Thoracic aorta (tissue), 2 donors: ENCODE data around the gene SNX33. TPM values are rescaled to one million over a fixed set of nuclear protein-coding genes. Genes with fewer than 3 reads are reported as not detected.
A peak's percentile ranks its signal among the peaks of the same experiment; 100 is the strongest.

ENCODE experiments used
- ATAC-seq: fragments of 150-250 bp; one replicate; pipeline ENCODE4 v1.8.0; 2017; ENCODE audit warnings: low read depth; ENCODE audit not compliant: insufficient number of reproducible peaks, low FRiP score
- DNase-seq: peaks from one replicate; pipeline ENCODE4 v3.0.0-alpha.2; 2020; ENCODE audit warnings: low spot score
- H3K27ac ChIP-seq, 2 donors: fragments of 200-600 bp; sonication (generic); 1 replicate in 1 of 2; 2 replicates in 1 of 2; pipeline ENCODE4 v1.5.1; 2016; ENCODE audit warnings: mild to moderate bottlenecking in 2 of 2, moderate library complexity in 2 of 2
- H3K27me3 ChIP-seq: fragments of 200-600 bp; sonication (generic); replicated peaks from 2 replicates; pipeline ENCODE4 v1.6.0; 2016; ENCODE audit warnings: mild to moderate bottlenecking; ENCODE audit not compliant: insufficient read depth
- H3K36me3 ChIP-seq: fragments of 200-600 bp; sonication (generic); one replicate; pipeline ENCODE4 v1.5.1; 2016
- H3K4me1 ChIP-seq, 2 donors: fragments of 200-600 bp; sonication (generic); 1 replicate in 1 of 2; 2 replicates in 1 of 2; pipeline versions ENCODE4 v1.5.1 to v1.6.0; 2016; ENCODE audit warnings: low read depth in 2 of 2, mild to moderate bottlenecking in 1 of 2; ENCODE audit not compliant: control insufficient read depth in 1 of 2
- H3K4me3 ChIP-seq: fragments of 200-600 bp; sonication (generic); 2 replicates; pipeline ENCODE4 v1.5.1; 2016; ENCODE audit warnings: mild to moderate bottlenecking
- H3K9me3 ChIP-seq: fragments of 200-600 bp; sonication (generic); 2 replicates; pipeline ENCODE4 v1.5.1; 2016
- total RNA-seq, 2 donors: library from RNA; depleted of rRNA; stranded (reverse); fragments of >200 nt; gene quantifications; one replicate each; pipeline versions ENCODE4 v1.1.0 to v1.2.3, GENCODE V29; 2016
- TF ChIP-seq, protein P1 (sequence below): fragments of 200-600 bp; sonication (generic); IDR thresholded peaks from one replicate; pipeline ENCODE4 v1.5.1; 2019; ENCODE audit warnings: antibody characterized with exemption

SNX33 gene, protein sequence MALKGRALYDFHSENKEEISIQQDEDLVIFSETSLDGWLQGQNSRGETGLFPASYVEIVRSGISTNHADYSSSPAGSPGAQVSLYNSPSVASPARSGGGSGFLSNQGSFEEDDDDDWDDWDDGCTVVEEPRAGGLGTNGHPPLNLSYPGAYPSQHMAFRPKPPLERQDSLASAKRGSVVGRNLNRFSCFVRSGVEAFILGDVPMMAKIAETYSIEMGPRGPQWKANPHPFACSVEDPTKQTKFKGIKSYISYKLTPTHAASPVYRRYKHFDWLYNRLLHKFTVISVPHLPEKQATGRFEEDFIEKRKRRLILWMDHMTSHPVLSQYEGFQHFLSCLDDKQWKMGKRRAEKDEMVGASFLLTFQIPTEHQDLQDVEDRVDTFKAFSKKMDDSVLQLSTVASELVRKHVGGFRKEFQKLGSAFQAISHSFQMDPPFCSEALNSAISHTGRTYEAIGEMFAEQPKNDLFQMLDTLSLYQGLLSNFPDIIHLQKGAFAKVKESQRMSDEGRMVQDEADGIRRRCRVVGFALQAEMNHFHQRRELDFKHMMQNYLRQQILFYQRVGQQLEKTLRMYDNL
- total RNA-seq: 10 to 100 TPM; 45.1 to 57.3 TPM

GRCh38 chr15:75647370-75648155 is at the start of gene SNX33:
Gene SNX33 (plus strand): TSS chr15:75647912. CDS start chr15:75649103, 1,191 bp downstream.
- Histone ChIP-seq H3K9me3 (no peaks in the 10 kb centered on the region), H3K4me1 (peaks cover 17 to 53% of the 10 kb centered on the region in 2 donors), H3K27ac (peak within 1 kb of the TSS; percentile 92 to 98), H3K27me3 (no peaks in the 10 kb centered on the region), H3K4me3 (peak within 1 kb of the TSS; percentile 79), H3K36me3 (no peaks in the 10 kb centered on the region)
- DNase-seq: no peak
- TF ChIP-seq, protein P1, sequence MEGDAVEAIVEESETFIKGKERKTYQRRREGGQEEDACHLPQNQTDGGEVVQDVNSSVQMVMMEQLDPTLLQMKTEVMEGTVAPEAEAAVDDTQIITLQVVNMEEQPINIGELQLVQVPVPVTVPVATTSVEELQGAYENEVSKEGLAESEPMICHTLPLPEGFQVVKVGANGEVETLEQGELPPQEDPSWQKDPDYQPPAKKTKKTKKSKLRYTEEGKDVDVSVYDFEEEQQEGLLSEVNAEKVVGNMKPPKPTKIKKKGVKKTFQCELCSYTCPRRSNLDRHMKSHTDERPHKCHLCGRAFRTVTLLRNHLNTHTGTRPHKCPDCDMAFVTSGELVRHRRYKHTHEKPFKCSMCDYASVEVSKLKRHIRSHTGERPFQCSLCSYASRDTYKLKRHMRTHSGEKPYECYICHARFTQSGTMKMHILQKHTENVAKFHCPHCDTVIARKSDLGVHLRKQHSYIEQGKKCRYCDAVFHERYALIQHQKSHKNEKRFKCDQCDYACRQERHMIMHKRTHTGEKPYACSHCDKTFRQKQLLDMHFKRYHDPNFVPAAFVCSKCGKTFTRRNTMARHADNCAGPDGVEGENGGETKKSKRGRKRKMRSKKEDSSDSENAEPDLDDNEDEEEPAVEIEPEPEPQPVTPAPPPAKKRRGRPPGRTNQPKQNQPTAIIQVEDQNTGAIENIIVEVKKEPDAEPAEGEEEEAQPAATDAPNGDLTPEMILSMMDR: peak; percentile 46
- ATAC-seq: peak; percentile 56

DNA sequence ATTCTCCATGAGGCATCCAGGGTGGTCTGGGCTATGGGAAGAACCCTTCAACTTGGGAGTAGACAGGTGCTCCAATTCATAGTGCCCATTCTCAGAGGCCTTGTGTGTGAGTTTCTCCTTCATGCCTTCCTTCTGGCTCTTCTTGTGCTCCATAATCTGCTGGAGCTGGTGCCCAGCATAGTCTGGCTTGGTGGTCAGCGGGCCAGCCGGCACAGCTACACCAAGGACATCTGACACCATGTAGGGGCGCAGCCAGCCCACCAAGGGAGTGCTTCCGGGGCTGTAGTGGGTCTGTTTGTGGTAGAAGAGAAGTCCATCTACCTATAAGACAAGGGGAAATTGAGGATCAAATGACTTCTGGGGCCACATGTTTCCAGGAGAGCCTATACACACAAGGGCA is 49.4 kb upstream of the SNX33 start:
- ATAC-seq (no peak), DNase-seq (no peak)
- Histone ChIP-seq H3K36me3 (peaks cover 20% of the 10 kb centered on the region), H3K27me3 (no peaks in the 10 kb centered on the region), H3K4me1 (no peaks in the 10 kb centered on the region), H3K27ac (no peak overlapping the region), H3K4me3 (no peak overlapping the region), H3K9me3 (no peaks in the 10 kb centered on the region)
- TF ChIP-seq, protein P1: no peak

GRCh38 chr15:75599401-75599800 is 48.3 kb upstream of the SNX33 start:
- no peak for ATAC-seq
- DNase-seq: no peak
- Histone ChIP-seq H3K4me1 (no peaks in the 10 kb centered on the region), H3K36me3 (peaks cover 24% of the 10 kb centered on the region), H3K27ac (no peak overlapping the region), H3K4me3 (no peak overlapping the region), H3K27me3 (no peaks in the 10 kb centered on the region), H3K9me3 (no peaks in the 10 kb centered on the region)
- TF ChIP-seq, protein P1: no peak

DNA sequence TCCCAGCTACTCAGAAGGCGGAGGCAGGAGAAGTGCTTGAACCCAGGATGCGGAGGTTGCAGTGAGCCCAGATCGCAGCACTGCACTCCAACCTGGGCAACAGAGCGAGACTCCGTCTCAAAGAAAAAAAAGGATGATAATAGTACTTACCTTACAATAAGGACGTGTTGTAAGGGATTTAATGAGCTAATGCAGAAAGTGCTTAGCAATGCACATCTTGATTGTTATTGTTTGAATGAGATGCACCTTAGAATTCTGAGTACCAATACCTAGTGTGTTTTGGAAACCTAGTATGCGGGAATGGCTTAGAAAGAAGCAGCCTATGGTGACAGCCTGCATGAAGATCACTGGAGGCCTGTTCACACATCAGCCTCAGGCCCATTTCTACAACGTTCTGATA is 41.7 kb upstream of the SNX33 start:
- no peaks in the 10 kb centered on the region for H3K9me3 ChIP-seq
- ATAC-seq: no peak
- no peaks in the 10 kb centered on the region for H3K4me1 ChIP-seq
- DNase-seq: no peak
- H3K27ac ChIP-seq: no peak overlapping the region
- TF ChIP-seq, protein P1: no peak
- peaks cover 51% of the 10 kb centered on the region for H3K36me3 ChIP-seq
- no peaks in the 10 kb centered on the region for H3K27me3 ChIP-seq
- H3K4me3 ChIP-seq: no peak overlapping the region
